Measurements from ENCODE around the gene BCAS3. TPM values are rescaled to one million over a fixed set of nuclear protein-coding genes. Genes with fewer than 3 reads are reported as not detected.
"Not testable (repeated sequence)": the region's sequence is repeated elsewhere in the genome, so short reads cannot be mapped to it uniquely, and the experiment has no call there.

BCAS3 gene
- total RNA-seq, 1 experiment from 2014 or later: 11.4 TPM

DNA sequence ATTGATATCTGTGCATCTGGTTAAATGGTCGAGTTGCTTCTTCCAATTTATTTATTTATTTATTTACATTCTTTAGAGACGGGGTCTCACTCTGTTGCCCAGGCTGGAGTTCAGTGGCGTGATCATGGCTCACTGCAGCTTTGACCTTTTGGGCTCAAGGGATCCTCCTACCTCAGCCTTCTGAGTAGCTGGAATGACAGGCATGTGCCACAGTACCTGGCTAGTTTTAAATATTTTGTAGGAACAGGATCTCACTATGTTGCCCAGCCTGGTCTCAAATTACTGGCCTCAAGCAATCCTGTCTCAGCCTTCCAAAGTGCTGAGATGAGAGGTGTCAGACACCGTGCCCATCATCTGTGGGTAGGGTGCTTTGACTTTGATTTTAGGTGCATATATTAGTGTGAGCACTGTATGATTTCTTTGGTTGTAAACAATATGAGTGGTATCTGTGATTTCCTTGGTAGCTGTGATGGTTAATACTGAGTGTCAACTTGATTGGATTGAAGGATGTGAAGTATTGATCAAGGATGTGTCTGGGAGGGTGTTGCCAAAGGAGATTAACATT lies 90.2 kb downstream of the BCAS3 start:
- H3K4me3 ChIP-seq (ENCODE audit: insufficient read depth, low read depth, low read length): no peak overlapping the region
- H3K27me3 ChIP-seq (ENCODE audit: control insufficient read depth, insufficient read depth, low read length): no peaks in the 10 kb centered on the region
- no peaks in the 10 kb centered on the region for H3K36me3 ChIP-seq (replicated peaks; ENCODE audit: control insufficient read depth, insufficient read depth, low read length)
- no peak for DNase-seq

- no peak for DNase-seq
- Histone ChIP-seq H3K27me3 (ENCODE audit: control insufficient read depth, insufficient read depth, low read length) (no peaks in the 10 kb centered on the region), H3K4me3 (ENCODE audit: insufficient read depth, low read depth, low read length) (no peak overlapping the region), H3K36me3 (replicated peaks; ENCODE audit: control insufficient read depth, insufficient read depth, low read length) (no peaks in the 10 kb centered on the region)
Measured at GRCh38 chr17:60769327-60769726, 91.7 kb downstream of the BCAS3 start.

- no peaks in the 10 kb centered on the region for H3K27me3 ChIP-seq (ENCODE audit: control insufficient read depth, insufficient read depth, low read length)
- no peak for DNase-seq
- H3K36me3 ChIP-seq (replicated peaks; ENCODE audit: control insufficient read depth, insufficient read depth, low read length): no peaks in the 10 kb centered on the region
- no peak overlapping the region for H3K4me3 ChIP-seq (ENCODE audit: insufficient read depth, low read depth, low read length)
Measured at GRCh38 chr17:60770946-60771422, 93.3 kb downstream of the BCAS3 start.

DNA sequence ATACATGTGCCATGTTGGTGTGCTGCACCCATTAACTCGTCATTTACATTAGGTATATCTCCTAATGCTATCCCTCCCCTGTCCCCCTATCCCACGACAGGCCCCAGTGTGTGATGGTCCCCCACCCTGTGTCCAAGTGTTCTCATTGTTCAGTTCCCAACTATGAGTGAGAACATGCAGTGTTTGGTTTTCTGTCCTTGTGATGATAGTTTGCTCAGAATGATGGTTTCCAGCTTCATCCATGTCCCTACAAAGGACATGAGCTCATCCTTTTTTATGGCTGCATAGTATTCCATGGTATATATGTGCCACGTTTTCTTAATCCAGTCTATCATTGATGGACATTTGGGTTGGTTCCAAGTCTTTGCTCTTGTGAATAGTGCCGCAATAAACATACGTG lies 94.0 kb downstream of the BCAS3 start:
- H3K36me3 ChIP-seq (replicated peaks; ENCODE audit: control insufficient read depth, insufficient read depth, low read length); DNase-seq; H3K27me3 ChIP-seq (ENCODE audit: control insufficient read depth, insufficient read depth, low read length); H3K4me3 ChIP-seq (ENCODE audit: insufficient read depth, low read depth, low read length): not testable (repeated sequence)

DNA sequence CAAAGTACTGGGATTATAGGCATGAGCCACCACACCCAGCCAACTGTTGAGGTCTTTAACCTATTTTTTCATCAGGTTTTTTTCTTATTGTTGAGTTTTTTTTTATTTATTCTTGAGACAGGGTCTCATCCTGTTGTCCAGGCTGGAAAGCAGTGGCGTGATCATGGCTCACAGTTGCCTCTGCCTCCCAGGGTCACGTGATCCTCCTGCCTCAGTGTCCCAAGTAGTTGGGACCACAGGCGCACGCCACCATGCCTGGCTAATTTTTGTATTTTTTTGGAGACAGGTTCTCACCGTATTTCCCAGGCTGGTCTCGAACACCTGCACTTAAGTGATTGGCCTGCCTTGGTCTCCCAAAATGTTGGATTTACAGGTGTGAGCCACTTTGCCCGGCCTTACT lies 95.9 kb downstream of the BCAS3 start:
- DNase-seq: no peak
- Histone ChIP-seq H3K36me3 (replicated peaks; ENCODE audit: control insufficient read depth, insufficient read depth, low read length) (no peaks in the 10 kb centered on the region), H3K27me3 (ENCODE audit: control insufficient read depth, insufficient read depth, low read length) (no peaks in the 10 kb centered on the region), H3K4me3 (ENCODE audit: insufficient read depth, low read depth, low read length) (no peak overlapping the region)

GRCh38 chr17:60781880-60782412 lies 104.3 kb downstream of the BCAS3 start:
- H3K27me3 ChIP-seq (ENCODE audit: control insufficient read depth, insufficient read depth, low read length): no peaks in the 10 kb centered on the region
- H3K36me3 ChIP-seq (replicated peaks; ENCODE audit: control insufficient read depth, insufficient read depth, low read length): no peaks in the 10 kb centered on the region
- no peak for DNase-seq
- no peak overlapping the region for H3K4me3 ChIP-seq (ENCODE audit: insufficient read depth, low read depth, low read length)

GRCh38 chr17:60782742-60783141 lies 105.1 kb downstream of the BCAS3 start:
- H3K4me3 ChIP-seq (ENCODE audit: insufficient read depth, low read depth, low read length): no peak overlapping the region
- no peaks in the 10 kb centered on the region for H3K36me3 ChIP-seq (replicated peaks; ENCODE audit: control insufficient read depth, insufficient read depth, low read length)
- H3K27me3 ChIP-seq (ENCODE audit: control insufficient read depth, insufficient read depth, low read length): no peaks in the 10 kb centered on the region
- DNase-seq: no peak

- H3K4me3 ChIP-seq (ENCODE audit: insufficient read depth, low read depth, low read length): no peak overlapping the region
- no peak for DNase-seq
- no peaks in the 10 kb centered on the region for H3K27me3 ChIP-seq (ENCODE audit: control insufficient read depth, insufficient read depth, low read length)
- no peaks in the 10 kb centered on the region for H3K36me3 ChIP-seq (replicated peaks; ENCODE audit: control insufficient read depth, insufficient read depth, low read length)
Measured at GRCh38 chr17:60790205-60790604, 112.6 kb downstream of the BCAS3 start.

DNA sequence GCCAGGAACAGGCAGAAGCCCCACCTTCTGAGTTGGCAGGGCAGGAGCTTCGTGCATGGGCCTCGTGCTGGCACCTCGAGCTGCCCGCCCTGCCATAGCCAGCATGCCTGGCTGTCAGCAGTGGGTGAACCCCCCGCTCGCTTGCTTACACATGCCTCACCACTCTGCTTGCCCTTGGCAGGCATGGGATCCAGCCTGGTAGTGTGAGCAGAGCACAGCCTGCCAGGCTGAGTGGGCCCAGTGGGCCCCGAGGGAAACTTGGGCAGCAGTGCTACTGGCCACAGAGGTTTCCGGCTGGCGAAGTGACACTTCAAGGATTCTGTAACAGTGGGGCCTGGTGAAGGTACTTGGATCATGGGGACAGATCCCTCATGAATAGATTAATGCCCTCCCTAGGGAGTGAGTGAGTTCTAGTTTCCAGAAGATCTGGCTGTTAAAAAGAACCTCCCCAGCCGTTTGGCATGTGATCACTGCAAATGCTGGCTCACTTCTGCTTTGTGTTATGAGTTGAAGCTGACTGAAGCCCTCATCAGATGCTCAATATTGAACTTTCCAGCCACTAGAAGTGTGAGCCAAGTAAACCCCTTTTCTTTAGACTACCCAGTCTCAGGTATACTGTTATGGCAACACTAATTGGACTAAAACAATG lies 114.7 kb downstream of the BCAS3 start:
- no peak overlapping the region for H3K4me3 ChIP-seq (ENCODE audit: insufficient read depth, low read depth, low read length)
- H3K27me3 ChIP-seq (ENCODE audit: control insufficient read depth, insufficient read depth, low read length): no peaks in the 10 kb centered on the region
- DNase-seq: no peak
- H3K36me3 ChIP-seq (replicated peaks; ENCODE audit: control insufficient read depth, insufficient read depth, low read length): no peaks in the 10 kb centered on the region

- no peak for DNase-seq
- H3K36me3 ChIP-seq (replicated peaks; ENCODE audit: control insufficient read depth, insufficient read depth, low read length): no peaks in the 10 kb centered on the region
- H3K27me3 ChIP-seq (ENCODE audit: control insufficient read depth, insufficient read depth, low read length): no peaks in the 10 kb centered on the region
- no peak overlapping the region for H3K4me3 ChIP-seq (ENCODE audit: insufficient read depth, low read depth, low read length)
Measured at GRCh38 chr17:60798576-60798975, 120.9 kb downstream of the BCAS3 start.

DNA sequence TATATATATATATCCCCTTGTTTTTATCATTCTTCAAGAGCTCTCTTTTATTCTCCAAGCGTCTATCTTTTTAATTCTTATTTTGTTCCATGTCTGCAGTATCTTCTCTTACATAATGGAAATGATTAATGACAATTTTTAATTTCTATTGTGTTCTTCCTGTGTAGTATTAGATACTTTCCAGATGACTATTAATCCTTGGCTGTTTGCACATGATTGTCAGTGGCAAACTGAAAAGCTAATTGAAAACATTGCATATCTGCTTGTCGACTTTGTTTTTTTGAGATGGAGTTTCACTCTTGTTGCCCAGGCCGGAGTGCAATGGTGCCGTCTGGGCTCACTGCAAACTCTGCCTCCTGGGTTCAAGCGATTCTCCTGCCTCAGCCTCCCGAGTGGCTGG lies 124.7 kb downstream of the BCAS3 start:
- DNase-seq: no peak
- Histone ChIP-seq H3K4me3 (ENCODE audit: insufficient read depth, low read depth, low read length) (no peak overlapping the region), H3K27me3 (ENCODE audit: control insufficient read depth, insufficient read depth, low read length) (no peaks in the 10 kb centered on the region), H3K36me3 (replicated peaks; ENCODE audit: control insufficient read depth, insufficient read depth, low read length) (no peaks in the 10 kb centered on the region)

- Histone ChIP-seq H3K36me3 (replicated peaks; ENCODE audit: control insufficient read depth, insufficient read depth, low read length) (no peaks in the 10 kb centered on the region), H3K27me3 (ENCODE audit: control insufficient read depth, insufficient read depth, low read length) (no peaks in the 10 kb centered on the region), H3K4me3 (ENCODE audit: insufficient read depth, low read depth, low read length) (no peak overlapping the region)
- DNase-seq: no peak
Measured at GRCh38 chr17:60803059-60803458, 125.4 kb downstream of the BCAS3 start.

DNA sequence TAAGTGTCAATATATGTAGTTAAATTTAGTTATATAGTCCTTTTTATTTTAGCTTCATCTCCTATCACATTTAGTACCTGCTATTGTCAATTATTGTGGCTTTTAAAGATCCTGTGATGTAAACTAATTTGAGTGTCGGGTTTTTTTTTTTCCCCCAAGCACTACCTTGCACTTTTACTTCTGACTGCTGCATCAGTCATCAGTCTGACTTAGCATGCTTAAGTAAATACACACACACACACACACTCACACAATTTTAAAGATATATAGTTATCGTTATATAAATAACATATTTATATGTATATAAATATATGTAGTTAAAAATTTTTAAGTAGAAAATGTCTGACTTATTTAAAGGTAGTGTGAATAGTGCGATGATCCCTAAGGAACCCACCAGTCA lies 127.2 kb downstream of the BCAS3 start:
- Histone ChIP-seq H3K36me3 (replicated peaks; ENCODE audit: control insufficient read depth, insufficient read depth, low read length) (no peaks in the 10 kb centered on the region), H3K27me3 (ENCODE audit: control insufficient read depth, insufficient read depth, low read length) (no peaks in the 10 kb centered on the region), H3K4me3 (ENCODE audit: insufficient read depth, low read depth, low read length) (no peak overlapping the region)
- DNase-seq: no peak

- no peak for DNase-seq
- H3K27me3 ChIP-seq (ENCODE audit: control insufficient read depth, insufficient read depth, low read length): no peaks in the 10 kb centered on the region
Measured at GRCh38 chr17:60809421-60809820, 131.8 kb downstream of the BCAS3 start.

GRCh38 chr17:60814941-60815340 lies 137.3 kb downstream of the BCAS3 start:
- H3K27me3 ChIP-seq (ENCODE audit: control insufficient read depth, insufficient read depth, low read length); H3K4me3 ChIP-seq (ENCODE audit: insufficient read depth, low read depth, low read length); H3K36me3 ChIP-seq (replicated peaks; ENCODE audit: control insufficient read depth, insufficient read depth, low read length); DNase-seq: not testable (repeated sequence)

More at GRCh38 chr17:60809421-60809820, 131.8 kb downstream of the BCAS3 start:
- Histone ChIP-seq H3K4me3 (ENCODE audit: insufficient read depth, low read depth, low read length) (no peak overlapping the region), H3K36me3 (replicated peaks; ENCODE audit: control insufficient read depth, insufficient read depth, low read length) (no peaks in the 10 kb centered on the region)
